Neuronal stem cell (in vitro differentiated cells): ENCODE data around the gene COA8.

Experiments
- DNase-seq: peaks from one replicate; pipeline ENCODE4 v3.0.0-alpha.2; 2013; ENCODE audit warnings: low spot score
- H2AFZ ChIP-seq: one replicate; pipeline ENCODE4 v1.6.1; 2013; ENCODE audit warnings: mild to moderate bottlenecking, low read length, inconsistent platforms
- H2AK5ac ChIP-seq: 2 replicates; pipeline ENCODE4 v1.6.1; 2013; ENCODE audit warnings: low read depth, mild to moderate bottlenecking, inconsistent platforms, low read length, moderate library complexity, mixed read lengths
- H2BK120ac ChIP-seq: 2 replicates; pipeline ENCODE4 v1.6.1; 2013; ENCODE audit warnings: low read depth, mild to moderate bottlenecking, inconsistent platforms, low read length, moderate library complexity, mixed read lengths
- H2BK12ac ChIP-seq: one replicate; pipeline ENCODE4 v1.6.1; 2013; ENCODE audit warnings: low read length, inconsistent platforms
- H2BK15ac ChIP-seq: 2 replicates; pipeline ENCODE4 v1.6.1; 2013; ENCODE audit warnings: mild to moderate bottlenecking, low read length, inconsistent platforms, mixed read lengths
- H2BK5ac ChIP-seq: one replicate; pipeline ENCODE4 v1.6.1; 2013; ENCODE audit warnings: inconsistent platforms, mild to moderate bottlenecking, low read length, moderate library complexity
- H3K14ac ChIP-seq: one replicate; pipeline ENCODE4 v1.6.1; 2013; ENCODE audit warnings: low read length, inconsistent platforms
- H3K18ac ChIP-seq: 2 replicates; pipeline ENCODE4 v1.6.1; 2013; ENCODE audit warnings: low read length, inconsistent platforms
- H3K23ac ChIP-seq: 2 replicates; pipeline ENCODE4 v1.6.1; 2013; ENCODE audit warnings: low read depth, mild to moderate bottlenecking, mixed read lengths, low read length, inconsistent platforms; ENCODE audit not compliant: poor library complexity
- H3K27ac ChIP-seq: replicated peaks from 3 replicates; pipeline ENCODE4 v1.5.1; 2013; ENCODE audit warnings: low read length, inconsistent platforms
- H3K27me3 ChIP-seq, 3 experiments: 2 replicates each; pipeline ENCODE4 v1.6.1; 2013; ENCODE audit warnings: low read length in 3 of 3, mild to moderate bottlenecking in 2 of 3, inconsistent platforms in 1 of 3, low read depth in 1 of 3, mixed read lengths in 1 of 3, moderate library complexity in 1 of 3; ENCODE audit not compliant: control insufficient read depth in 3 of 3, insufficient read depth in 3 of 3
- H3K36me3 ChIP-seq, 2 donors: replicated peaks in 1 of 2; 2 replicates each; pipeline ENCODE4 v1.6.1; 2013; ENCODE audit warnings: low read length in 2 of 2; ENCODE audit not compliant: control insufficient read depth in 2 of 2, insufficient read depth in 2 of 2
- H3K4ac ChIP-seq: 2 replicates; pipeline ENCODE4 v1.6.1; 2013; ENCODE audit warnings: inconsistent platforms, mild to moderate bottlenecking, low read length, moderate library complexity
- H3K4me1 ChIP-seq, 2 donors: 1 replicate in 1 of 2; 2 replicates in 1 of 2; pipeline ENCODE4 v1.6.1; 2013; ENCODE audit warnings: low read length in 2 of 2, low read depth in 1 of 2; ENCODE audit not compliant: control insufficient read depth in 2 of 2, insufficient read depth in 1 of 2
- H3K4me2 ChIP-seq: one replicate; pipeline ENCODE4 v1.6.1; 2013; ENCODE audit warnings: mild to moderate bottlenecking, low read length, inconsistent platforms; ENCODE audit not compliant: insufficient read depth, poor library complexity, severe bottlenecking
- H3K4me3 ChIP-seq, 2 donors: 2 replicates each; pipeline ENCODE4 v1.5.1; 2013; ENCODE audit warnings: low read length in 2 of 2, mild to moderate bottlenecking in 2 of 2, inconsistent platforms in 1 of 2, moderate library complexity in 1 of 2
- H3K79me1 ChIP-seq: one replicate; pipeline ENCODE4 v1.6.1; 2013; ENCODE audit warnings: low read depth, mild to moderate bottlenecking, inconsistent platforms, low read length, moderate library complexity
- H3K9ac ChIP-seq: one replicate; pipeline ENCODE4 v1.6.1; 2013; ENCODE audit warnings: mild to moderate bottlenecking, low read depth, low read length, inconsistent platforms; ENCODE audit not compliant: poor library complexity
- H3K9me3 ChIP-seq, 2 donors: replicated peaks in 1 of 2; 2 replicates each; pipeline versions ENCODE3 to v1.6.1; 2013; ENCODE audit warnings: low read length in 2 of 2, mild to moderate bottlenecking in 2 of 2, inconsistent platforms in 1 of 2, low read depth in 1 of 2, mixed read lengths in 1 of 2, moderate library complexity in 1 of 2; ENCODE audit not compliant: control insufficient read depth in 2 of 2, insufficient read depth in 1 of 2
- H4K8ac ChIP-seq: one replicate; pipeline ENCODE4 v1.6.1; 2013; ENCODE audit warnings: low read depth, mild to moderate bottlenecking, inconsistent platforms, low read length, moderate library complexity
- H4K91ac ChIP-seq: one replicate; pipeline ENCODE4 v1.6.1; 2013; ENCODE audit warnings: low read length, low read depth, mild to moderate bottlenecking, inconsistent platforms; ENCODE audit not compliant: poor library complexity
- WGBS, 2 donors: extraction: QIAGEN DNeasy Blood & Tissue Kit; methylation state at CpG; one replicate each; pipeline ENCODE4 v1.1.7; 2013; ENCODE audit warnings: missing lambda C conversion rate in 2 of 2, mixed read lengths in 1 of 2; ENCODE audit not compliant: insufficient read length in 2 of 2, insufficient replicate concordance in 1 of 2; ENCODE audit errors: extremely low coverage in 2 of 2; 5-methylcytosine and 5-hydroxymethylcytosine counted together

Gene COA8

DNA sequence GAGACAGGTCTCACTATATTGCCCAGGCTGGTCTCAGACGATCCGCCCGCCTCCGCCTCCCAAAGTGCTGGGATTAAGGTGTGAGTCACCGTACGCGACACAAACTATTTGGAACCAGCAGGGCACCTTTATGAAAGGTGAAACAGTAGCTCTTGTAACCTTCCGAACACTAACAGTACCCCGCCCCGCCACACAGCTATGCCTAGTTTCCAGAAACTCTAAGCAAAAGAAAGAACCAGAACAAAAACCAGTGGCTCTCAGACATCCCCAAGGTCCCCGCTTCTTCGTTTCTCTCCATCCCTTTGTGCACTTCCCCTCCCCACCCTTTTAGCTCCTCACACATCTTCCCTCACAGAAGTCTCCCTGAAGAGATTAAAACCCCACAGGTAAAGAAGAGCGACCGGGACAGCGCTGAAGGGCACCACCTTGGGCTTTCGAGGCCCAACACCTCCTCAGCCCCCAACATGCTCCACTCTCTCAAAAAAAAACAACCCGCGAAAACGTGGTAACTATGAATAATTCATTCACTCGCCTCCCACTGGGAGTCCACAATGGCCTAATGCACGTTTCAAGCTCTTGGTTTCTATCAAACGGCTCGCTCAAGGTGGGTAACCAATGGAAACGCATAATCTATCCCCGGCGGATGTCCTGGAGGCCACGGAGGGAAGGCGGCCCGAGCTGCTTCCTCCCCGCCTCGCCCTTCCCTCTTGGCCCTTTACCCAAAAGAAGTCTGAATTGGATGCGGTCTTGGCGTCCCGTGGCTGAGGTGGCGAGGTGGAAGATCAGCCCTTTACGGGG is 1.2 kb upstream of the COA8 start:
- Histone ChIP-seq H2AFZ (peak overlapping the region; percentile 95), H2BK5ac (peak overlapping the region; percentile 82), H3K18ac (peak overlapping the region; percentile 35), H3K4me2 (peak overlapping the region; percentile 88), H3K36me3 (peaks cover 8 to 48% of the 10 kb centered on the region in 2 donors), H2BK120ac (no peak overlapping the region), H4K91ac (no peak overlapping the region), H3K27me3 (no peaks in the 10 kb centered on the region), H3K9me3 (no peaks in the 10 kb centered on the region), H2BK12ac (no peak overlapping the region), H3K23ac (peak overlapping the region; percentile 85), H3K4me1 (peaks cover 8 to 14% of the 10 kb centered on the region in 2 donors), H3K4me3 (peak overlapping the region; percentile 97 to 100), H2AK5ac (peak overlapping the region; percentile 97), H3K4ac (peak overlapping the region; percentile 58), H3K79me1 (peaks cover 17% of the 10 kb centered on the region), H4K8ac (no peak overlapping the region), H2BK15ac (no peak overlapping the region), H3K14ac (peak overlapping the region; percentile 84), H3K9ac (peak overlapping the region; percentile 98), H3K27ac (no peak overlapping the region)
- no CpG with 5 or more reads among the region's 36 CpGs for WGBS, 2 donors
- DNase-seq: no peak

DNA sequence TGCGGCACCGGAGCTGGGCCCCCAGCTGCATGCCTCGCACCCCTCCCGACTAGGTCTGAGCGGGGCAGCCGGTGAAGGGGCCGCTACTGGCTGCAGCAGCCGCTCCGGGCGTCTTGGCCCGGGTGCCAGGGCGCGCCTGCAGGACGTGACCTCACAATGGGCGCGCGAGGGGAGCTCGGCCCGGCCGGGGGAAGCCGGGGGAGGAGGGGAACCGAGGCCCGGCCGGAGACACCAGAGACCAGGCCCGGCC is 656 bp upstream of the COA8 start:
- H3K4me2 ChIP-seq: peak overlapping the region; percentile 88
- H4K91ac ChIP-seq: no peak overlapping the region
- peak overlapping the region; percentile 97 to 100 for H3K4me3 ChIP-seq
- H3K18ac ChIP-seq: peak overlapping the region; percentile 95
- H2BK5ac ChIP-seq: peak overlapping the region; percentile 82
- no peaks in the 10 kb centered on the region for H3K27me3 ChIP-seq
- H3K27ac ChIP-seq: peak overlapping the region; percentile 97
- no CpG with 5 or more reads among the region's 25 CpGs for WGBS, 2 donors
- H2BK15ac ChIP-seq: no peak overlapping the region
- DNase-seq: no peak
- H3K79me1 ChIP-seq: peaks cover 17% of the 10 kb centered on the region
- peak overlapping the region; percentile 95 for H2AFZ ChIP-seq
- H3K9me3 ChIP-seq: no peaks in the 10 kb centered on the region
- peak overlapping the region; percentile 84 for H3K14ac ChIP-seq
- H3K23ac ChIP-seq: peak overlapping the region; percentile 85
- H3K36me3 ChIP-seq: peaks cover 8 to 46% of the 10 kb centered on the region in 2 donors
- peak overlapping the region; percentile 58 for H3K4ac ChIP-seq
- no peak overlapping the region for H4K8ac ChIP-seq
- H3K9ac ChIP-seq: peak overlapping the region; percentile 98
- H2AK5ac ChIP-seq: peak overlapping the region; percentile 97
- no peak overlapping the region for H2BK120ac ChIP-seq
- H2BK12ac ChIP-seq: no peak overlapping the region
- H3K4me1 ChIP-seq: peaks cover 8 to 14% of the 10 kb centered on the region in 2 donors

DNA sequence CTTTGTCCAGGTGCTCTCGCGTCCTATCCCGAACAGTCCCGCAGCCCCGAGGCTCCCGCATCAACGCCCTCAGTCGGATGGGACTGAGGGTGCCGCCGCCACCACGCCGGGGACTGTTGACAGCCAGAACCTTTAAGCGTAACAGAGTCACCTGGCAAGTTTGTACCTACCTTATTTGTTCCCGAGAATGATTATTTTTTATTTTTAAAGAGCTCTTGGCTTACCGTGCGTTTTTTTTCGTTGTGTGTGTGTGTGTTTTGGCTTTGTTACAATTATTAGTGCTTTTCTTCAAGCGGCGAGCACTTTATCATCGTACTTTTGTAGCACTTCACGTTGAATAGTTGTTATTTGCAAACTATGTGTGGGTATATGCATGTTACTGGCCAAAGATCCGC is 463 bp downstream of the COA8 start:
- Histone ChIP-seq H3K27ac (peak overlapping the region; percentile 97), H3K36me3 (peaks cover 10 to 40% of the 10 kb centered on the region in 2 donors), H3K4me1 (peaks cover 8 to 14% of the 10 kb centered on the region in 2 donors), H3K23ac (peak overlapping the region; percentile 80), H2BK5ac (peak overlapping the region; percentile 82), H3K9ac (peak overlapping the region; percentile 91), H2AFZ (peak overlapping the region; percentile 95), H3K9me3 (no peaks in the 10 kb centered on the region), H2BK120ac (no peak overlapping the region), H3K18ac (peak overlapping the region; percentile 96), H3K14ac (peak overlapping the region; percentile 71), H3K4ac (no peak overlapping the region), H3K4me2 (peak overlapping the region; percentile 83), H2BK12ac (no peak overlapping the region), H3K4me3 (peak overlapping the region; percentile 97 to 100), H2BK15ac (no peak overlapping the region), H4K91ac (no peak overlapping the region), H3K27me3 (no peaks in the 10 kb centered on the region), H2AK5ac (no peak overlapping the region), H3K79me1 (peaks cover 19% of the 10 kb centered on the region), H4K8ac (no peak overlapping the region)
- no peak for DNase-seq
- WGBS, 2 donors: no CpG with 5 or more reads among the region's 22 CpGs

DNA sequence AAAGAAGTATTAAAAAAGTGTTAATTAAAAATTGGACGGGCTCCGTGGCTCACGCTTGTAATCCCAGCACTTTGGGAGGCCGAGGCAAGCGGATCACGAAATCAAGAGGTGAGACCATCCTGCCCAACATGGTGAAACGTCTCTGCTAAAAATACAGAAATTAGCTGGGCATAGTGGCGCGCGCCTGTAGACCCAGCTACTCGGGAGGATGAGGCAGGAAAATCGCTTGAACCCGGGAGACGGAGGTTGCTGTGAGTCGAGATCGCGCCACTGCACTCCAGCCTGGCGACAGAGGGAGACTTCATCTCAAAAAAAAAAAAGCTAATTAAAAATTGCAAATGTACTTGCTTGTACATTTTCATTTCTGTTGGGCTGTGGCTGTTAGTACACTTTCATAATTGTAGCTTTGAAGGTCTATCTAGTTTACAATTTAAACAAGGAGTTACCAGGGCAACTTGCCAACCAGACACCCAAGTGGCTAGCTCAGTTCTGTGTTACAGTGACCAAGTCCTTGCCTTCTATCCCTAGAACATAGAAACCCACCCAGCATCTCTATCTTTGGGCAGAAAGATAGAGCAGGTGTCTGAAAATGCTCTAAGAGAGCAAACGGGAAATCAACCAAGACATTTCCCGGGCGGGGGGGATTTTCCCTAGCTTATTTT is 1.2 kb downstream of the COA8 start:
- peaks cover 8 to 16% of the 10 kb centered on the region in 2 donors for H3K4me1 ChIP-seq
- no peaks in the 10 kb centered on the region for H3K9me3 ChIP-seq
- H3K4me3 ChIP-seq: peak overlapping the region in 1 of 2 donors; percentile 97
- H2BK12ac ChIP-seq: no peak overlapping the region
- no peak overlapping the region for H2BK15ac ChIP-seq
- no peak overlapping the region for H3K4ac ChIP-seq
- H3K18ac ChIP-seq: no peak overlapping the region
- H3K23ac ChIP-seq: no peak overlapping the region
- H4K8ac ChIP-seq: no peak overlapping the region
- no peak overlapping the region for H4K91ac ChIP-seq
- H3K79me1 ChIP-seq: peaks cover 19% of the 10 kb centered on the region
- H3K36me3 ChIP-seq: peaks cover 6 to 33% of the 10 kb centered on the region in 2 donors
- no peak overlapping the region for H2AK5ac ChIP-seq
- H2AFZ ChIP-seq: no peak overlapping the region
- H3K14ac ChIP-seq: no peak overlapping the region
- no CpG with 5 or more reads among the region's 21 CpGs for WGBS, 2 donors
- DNase-seq: no peak
- H3K27me3 ChIP-seq: no peaks in the 10 kb centered on the region
- no peak overlapping the region for H3K9ac ChIP-seq
- H3K4me2 ChIP-seq: peak overlapping the region; percentile 83
- H3K27ac ChIP-seq: no peak overlapping the region
- H2BK120ac ChIP-seq: no peak overlapping the region
- H2BK5ac ChIP-seq: no peak overlapping the region
